Sigmoid colon (tissue), 4 donors: Measurements from ENCODE around the gene ASMTL.

ENCODE experiments used
- POLR2A ChIP-seq, 2 donors: fragments of 450-650 bp; IDR thresholded peaks; one replicate each; pipeline ENCODE4 v1.6.1; 2016; ENCODE audit warnings: antibody characterized with exemption in 2 of 2, mild to moderate bottlenecking in 2 of 2, moderate library complexity in 2 of 2
- POLR2AphosphoS5 ChIP-seq, 4 donors: sonication (generic); formaldehyde crosslinking; IDR thresholded peaks; one replicate each; pipeline ENCODE4 v1.6.1; 2017; ENCODE audit warnings: antibody characterized with exemption in 4 of 4
- TF ChIP-seq, protein P1 (sequence below), 4 experiments: fragments of 450-650 bp in 3 of 4; fragments of 200-600 bp in 1 of 4; IDR thresholded peaks; one replicate each; pipeline ENCODE4 v1.5.1; 2016 to 2019; ENCODE audit warnings: antibody characterized with exemption in 4 of 4, mild to moderate bottlenecking in 3 of 4, moderate library complexity in 2 of 4

DNA sequence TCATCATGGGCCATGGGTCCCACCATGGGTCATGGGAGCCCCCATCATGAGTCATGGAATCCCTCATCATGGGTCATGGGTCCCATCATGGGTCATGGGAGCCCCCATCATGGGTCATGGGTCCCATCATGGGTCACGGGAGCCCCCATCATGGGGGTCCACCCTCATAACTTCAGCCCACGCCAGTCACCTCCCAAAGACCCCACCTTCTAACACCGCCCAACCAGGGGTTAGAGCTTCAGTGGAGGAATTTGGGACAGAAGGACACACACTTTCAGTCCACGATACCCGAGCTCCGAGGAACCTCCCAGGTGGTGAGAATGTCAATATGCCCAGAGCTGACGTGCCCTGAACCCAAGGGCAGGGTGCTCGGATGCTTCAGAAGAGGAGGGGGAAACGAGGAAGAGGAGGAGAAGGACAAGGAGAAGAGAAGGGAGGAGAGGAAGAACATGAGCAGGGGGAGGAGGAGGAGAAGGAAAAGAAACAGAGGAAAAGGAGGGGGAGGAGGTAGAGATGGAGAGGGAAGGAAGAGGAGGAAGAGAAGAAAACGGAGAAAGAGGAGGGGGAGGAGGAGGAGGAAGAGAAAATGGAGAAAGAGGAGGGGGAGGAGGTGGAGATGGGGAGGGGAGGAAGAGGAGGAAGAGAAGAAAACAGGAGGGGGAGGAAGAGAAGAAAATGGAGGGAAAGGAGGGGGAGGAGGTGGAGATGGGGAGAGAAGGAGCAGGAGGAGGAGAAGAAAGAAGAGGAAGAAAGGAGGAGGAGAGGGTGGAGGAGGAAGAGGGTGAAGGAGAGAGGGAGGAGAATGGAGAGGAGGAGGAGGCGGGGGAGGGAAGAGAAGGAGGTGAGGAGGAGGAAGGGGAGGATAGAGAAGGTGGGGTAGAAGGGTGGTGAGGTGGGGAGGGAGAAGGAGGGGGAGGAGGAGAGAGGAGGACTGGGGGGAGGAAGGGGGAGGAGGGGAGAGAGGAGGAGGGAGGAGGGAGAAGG, 98.4 kb downstream of the ASMTL start:
- TF ChIP-seq, protein P1, sequence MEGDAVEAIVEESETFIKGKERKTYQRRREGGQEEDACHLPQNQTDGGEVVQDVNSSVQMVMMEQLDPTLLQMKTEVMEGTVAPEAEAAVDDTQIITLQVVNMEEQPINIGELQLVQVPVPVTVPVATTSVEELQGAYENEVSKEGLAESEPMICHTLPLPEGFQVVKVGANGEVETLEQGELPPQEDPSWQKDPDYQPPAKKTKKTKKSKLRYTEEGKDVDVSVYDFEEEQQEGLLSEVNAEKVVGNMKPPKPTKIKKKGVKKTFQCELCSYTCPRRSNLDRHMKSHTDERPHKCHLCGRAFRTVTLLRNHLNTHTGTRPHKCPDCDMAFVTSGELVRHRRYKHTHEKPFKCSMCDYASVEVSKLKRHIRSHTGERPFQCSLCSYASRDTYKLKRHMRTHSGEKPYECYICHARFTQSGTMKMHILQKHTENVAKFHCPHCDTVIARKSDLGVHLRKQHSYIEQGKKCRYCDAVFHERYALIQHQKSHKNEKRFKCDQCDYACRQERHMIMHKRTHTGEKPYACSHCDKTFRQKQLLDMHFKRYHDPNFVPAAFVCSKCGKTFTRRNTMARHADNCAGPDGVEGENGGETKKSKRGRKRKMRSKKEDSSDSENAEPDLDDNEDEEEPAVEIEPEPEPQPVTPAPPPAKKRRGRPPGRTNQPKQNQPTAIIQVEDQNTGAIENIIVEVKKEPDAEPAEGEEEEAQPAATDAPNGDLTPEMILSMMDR (IDR thresholded peaks at IDR 0.05), result no peak
- TF ChIP-seq POLR2A (IDR thresholded peaks at IDR 0.05) (no peak), POLR2AphosphoS5 (IDR thresholded peaks at IDR 0.05) (no peak)
